Esophagus (tissue), 2 donors: ENCODE data around the gene PABPC1L. TPM values are rescaled to one million over a fixed set of nuclear protein-coding genes. Genes with fewer than 3 reads are reported as not detected.
A peak's percentile ranks its signal among the peaks of the same experiment; 100 is the strongest.

Experiments used
- H3K27ac ChIP-seq, 2 donors: one replicate each; pipeline ENCODE4 v1.5.1; 2013; ENCODE audit warnings: low read depth in 2 of 2, mild to moderate bottlenecking in 2 of 2, inconsistent platforms in 1 of 2, low read length in 1 of 2, moderate library complexity in 1 of 2
- H3K27me3 ChIP-seq, 2 donors: one replicate each; pipeline ENCODE4 v1.6.1; 2013; ENCODE audit warnings: low read length in 2 of 2, control low read depth in 1 of 2, mild to moderate bottlenecking in 1 of 2; ENCODE audit not compliant: insufficient read depth in 2 of 2, control insufficient read depth in 1 of 2
- H3K36me3 ChIP-seq, 2 donors: one replicate each; pipeline ENCODE4 v1.6.1; 2013; ENCODE audit warnings: low read length in 1 of 2; ENCODE audit not compliant: control insufficient read depth in 2 of 2, insufficient read depth in 2 of 2
- H3K4me1 ChIP-seq, 2 donors: one replicate each; pipeline ENCODE4 v1.6.1; 2013; ENCODE audit warnings: low read length in 1 of 2; ENCODE audit not compliant: control insufficient read depth in 2 of 2, insufficient read depth in 2 of 2
- H3K4me3 ChIP-seq, 2 donors: one replicate each; pipeline ENCODE4 v1.5.1; 2013; ENCODE audit warnings: low read length in 2 of 2, mild to moderate bottlenecking in 2 of 2, low read depth in 1 of 2, moderate library complexity in 1 of 2
- H3K9me3 ChIP-seq, 2 donors: one replicate each; pipeline ENCODE4 v1.6.1; 2013; ENCODE audit warnings: mild to moderate bottlenecking in 2 of 2, low read depth in 1 of 2, low read length in 1 of 2, moderate library complexity in 1 of 2; ENCODE audit not compliant: control insufficient read depth in 2 of 2, insufficient read depth in 1 of 2
- WGBS, 2 donors: extraction: QIAGEN DNeasy Blood & Tissue Kit; methylation state at CpG; one replicate each; pipeline ENCODE4 v1.1.7; 2013; 5-methylcytosine and 5-hydroxymethylcytosine counted together
- polyA plus RNA-seq, 2 donors: library from polyadenylated mRNA; stranded (reverse); fragments of 200-250 nt; gene quantifications; one replicate each; pipeline ENCODE4 v1.2.3, GENCODE V29; 2013
- donor health status: healthy with polysubstance abuse.
- donor health status: Bipolar disorder and iron deficiency.

Gene PABPC1L
- polyA plus RNA-seq, 2 donors: 12.1 to 31.6 TPM

DNA sequence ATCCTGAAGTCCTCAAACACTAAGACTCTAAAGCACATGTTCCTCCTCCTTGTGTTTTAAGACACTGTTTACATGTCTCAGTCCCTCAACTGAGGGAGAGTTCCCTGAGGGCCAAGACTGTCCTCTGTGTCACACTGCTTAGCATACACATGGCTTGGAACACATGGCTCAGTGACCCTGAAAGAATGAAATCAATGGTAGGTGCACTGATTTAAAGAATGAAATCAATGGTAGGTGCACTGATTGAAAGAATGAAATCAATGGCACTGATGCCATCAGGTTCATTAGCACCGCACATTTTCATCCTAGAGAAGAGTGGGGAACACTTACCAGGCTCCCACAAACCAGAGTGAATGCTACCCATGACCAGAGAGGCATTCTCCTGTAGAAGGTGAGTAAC lies 40.5 kb downstream of the PABPC1L start:
- peaks cover 26 to 31% of the 10 kb centered on the region in 2 donors for H3K36me3 ChIP-seq
- H3K9me3 ChIP-seq: no peaks in the 10 kb centered on the region
- no peak overlapping the region for H3K4me3 ChIP-seq
- no peaks in the 10 kb centered on the region for H3K4me1 ChIP-seq
- H3K27ac ChIP-seq: no peak overlapping the region
- no peaks in the 10 kb centered on the region for H3K27me3 ChIP-seq
- 100% methylated on average over 1 of the region's 1 CpG for WGBS, 2 donors

DNA sequence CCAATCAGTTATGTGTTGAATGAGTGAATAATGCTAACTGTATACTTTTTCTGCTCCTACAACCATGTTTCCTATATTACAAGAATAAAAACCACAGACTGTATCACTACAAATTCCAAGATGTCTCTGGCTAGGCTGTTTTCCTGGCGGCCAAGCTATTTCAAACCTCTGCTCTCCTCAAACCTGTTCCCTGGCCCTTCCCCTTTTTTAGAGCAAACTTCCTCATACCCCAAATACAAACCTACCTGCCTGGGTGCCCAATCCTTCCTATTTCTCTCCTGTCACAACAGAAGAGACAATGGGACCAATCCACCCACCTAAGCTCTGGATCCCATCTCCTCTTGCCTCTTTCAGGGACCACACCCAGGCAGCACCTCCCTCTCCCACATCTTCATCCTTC lies 42.9 kb downstream of the PABPC1L start:
- Histone ChIP-seq H3K9me3 (no peaks in the 10 kb centered on the region), H3K27me3 (no peaks in the 10 kb centered on the region), H3K27ac (no peak overlapping the region), H3K36me3 (peaks cover 24 to 30% of the 10 kb centered on the region in 2 donors), H3K4me3 (no peak overlapping the region), H3K4me1 (no peaks in the 10 kb centered on the region)
- 87 to 94% methylated on average over 1 of the region's 1 CpG for WGBS, 2 donors

DNA sequence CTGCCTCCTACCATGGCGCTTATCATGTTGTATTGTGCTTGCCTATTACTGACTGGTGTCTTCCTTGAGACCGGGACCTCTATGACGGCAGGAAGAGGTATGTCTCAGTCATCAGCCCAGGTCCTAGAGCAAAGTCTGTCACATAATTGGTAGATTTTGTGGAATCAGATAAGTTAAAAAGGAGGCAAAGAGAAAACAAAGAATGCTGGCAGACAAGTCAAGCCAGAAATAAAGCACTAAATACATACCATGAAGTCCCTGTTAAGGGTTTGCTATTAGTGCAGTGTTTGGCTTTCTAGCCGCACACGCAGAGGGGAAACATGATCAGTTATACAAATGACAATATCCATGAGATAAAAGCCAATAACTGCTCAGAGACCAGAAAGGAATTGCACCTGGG lies 44.4 kb downstream of the PABPC1L start:
- H3K4me1 ChIP-seq: peaks cover 0 to 2% of the 10 kb centered on the region in 2 donors
- no peak overlapping the region for H3K27ac ChIP-seq
- H3K36me3 ChIP-seq: peaks cover 20 to 25% of the 10 kb centered on the region in 2 donors
- WGBS, 2 donors: 95 to 96% methylated on average over 5 of the region's 5 CpGs
- H3K4me3 ChIP-seq: no peak overlapping the region
- no peaks in the 10 kb centered on the region for H3K9me3 ChIP-seq
- no peaks in the 10 kb centered on the region for H3K27me3 ChIP-seq

DNA sequence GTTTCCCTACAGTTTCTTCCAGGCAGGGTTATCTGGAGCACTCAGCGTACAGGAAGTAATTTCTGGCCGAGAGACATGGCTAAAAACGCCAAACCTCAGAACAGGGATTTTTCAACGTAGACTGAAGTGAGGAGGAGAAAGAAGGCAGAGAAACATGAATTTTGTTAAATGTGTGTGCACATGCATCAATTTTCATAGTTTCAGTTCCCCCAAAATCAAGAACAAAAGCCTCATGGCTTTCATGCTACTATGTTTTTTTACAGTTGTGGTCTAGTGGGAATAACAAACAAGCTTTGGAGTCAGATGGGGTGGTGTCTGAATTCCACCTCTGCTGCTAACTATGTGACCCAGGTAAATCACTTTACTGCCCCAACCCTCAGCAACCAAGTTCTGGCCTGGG lies 45.4 kb downstream of the PABPC1L start:
- Histone ChIP-seq H3K36me3 (peaks cover 14 to 20% of the 10 kb centered on the region in 2 donors), H3K4me3 (no peak overlapping the region), H3K27ac (no peak overlapping the region), H3K4me1 (peaks cover 0 to 2% of the 10 kb centered on the region in 2 donors), H3K9me3 (no peaks in the 10 kb centered on the region), H3K27me3 (no peaks in the 10 kb centered on the region)
- 84 to 91% methylated on average over 4 of the region's 4 CpGs for WGBS, 2 donors

DNA sequence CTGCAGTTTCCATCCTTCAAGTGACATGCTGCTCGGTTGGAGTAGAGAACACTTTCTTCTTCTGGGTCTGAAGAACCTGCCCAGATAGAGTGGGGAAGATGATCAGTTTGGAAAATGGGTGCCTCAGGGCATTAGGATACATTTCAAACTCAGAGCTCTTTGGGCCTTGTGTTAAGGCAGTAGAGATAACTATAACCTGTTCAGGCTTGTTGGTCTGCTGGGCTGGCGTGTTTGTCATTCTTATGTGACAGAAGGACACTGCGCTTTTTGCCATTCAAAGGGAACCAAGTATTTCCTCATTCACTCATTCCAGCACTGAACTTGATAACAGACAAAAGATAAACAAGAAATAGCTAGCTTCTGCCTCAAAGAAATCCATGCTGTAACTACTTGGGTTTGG lies 46.5 kb downstream of the PABPC1L start:
- 69 to 84% methylated on average over 3 of the region's 3 CpGs for WGBS, 2 donors
- H3K4me3 ChIP-seq: no peak overlapping the region
- no peaks in the 10 kb centered on the region for H3K27me3 ChIP-seq
- peaks cover 8 to 11% of the 10 kb centered on the region in 2 donors for H3K36me3 ChIP-seq
- H3K27ac ChIP-seq: no peak overlapping the region
- H3K4me1 ChIP-seq: peaks cover 0 to 2% of the 10 kb centered on the region in 2 donors
- H3K9me3 ChIP-seq: no peaks in the 10 kb centered on the region

DNA sequence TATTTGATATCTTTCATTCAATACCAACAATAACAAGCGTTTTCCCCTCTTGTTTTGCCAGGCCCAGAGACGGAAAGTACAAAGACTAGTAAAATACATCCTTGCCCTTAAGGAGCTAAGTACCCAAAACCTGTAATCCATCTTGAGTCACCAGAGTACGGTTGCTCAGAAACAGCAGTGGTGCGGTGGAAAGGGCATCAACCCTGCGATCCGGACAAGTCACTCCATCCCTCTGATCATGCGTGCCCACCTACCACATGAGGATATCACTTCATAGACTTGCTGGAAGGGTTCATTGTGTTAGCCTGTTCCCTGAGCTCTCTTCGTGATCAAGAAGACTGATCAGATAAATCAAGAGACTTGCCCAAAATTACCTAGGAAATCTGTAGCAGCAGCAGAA lies 48.4 kb downstream of the PABPC1L start:
- Histone ChIP-seq H3K4me3 (no peak overlapping the region), H3K27me3 (no peaks in the 10 kb centered on the region), H3K4me1 (peaks cover 0 to 2% of the 10 kb centered on the region in 2 donors), H3K9me3 (no peaks in the 10 kb centered on the region), H3K27ac (no peak overlapping the region), H3K36me3 (peaks cover 3 to 8% of the 10 kb centered on the region in 2 donors)
- 93% methylated on average over 8 of the region's 8 CpGs for WGBS, 2 donors

DNA sequence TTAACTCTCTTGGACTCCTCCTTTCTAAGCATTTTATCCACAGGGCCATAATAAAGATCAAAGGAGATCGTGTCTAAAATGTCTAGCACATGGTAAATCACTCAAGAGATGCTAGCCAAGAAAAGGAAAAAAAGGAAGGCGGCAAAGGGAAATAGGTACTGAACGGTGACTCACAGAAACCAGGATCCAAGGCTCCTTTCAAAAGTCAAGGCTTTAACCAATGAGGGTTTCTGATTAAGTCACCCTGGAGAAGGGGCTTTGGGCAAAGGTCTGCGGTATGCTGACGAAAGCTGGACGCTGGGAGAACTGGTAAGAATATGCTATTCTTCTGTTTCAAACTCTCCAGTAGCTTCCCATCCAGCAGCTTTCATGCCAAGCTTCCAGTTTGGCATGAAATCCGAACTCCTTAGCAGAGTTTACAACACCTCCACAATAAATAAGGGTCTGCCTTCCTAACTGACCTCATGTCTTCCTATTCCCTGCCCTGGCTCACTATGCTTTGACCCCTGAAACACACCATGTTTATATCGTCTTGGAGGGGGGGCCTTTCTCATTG lies 49.3 kb downstream of the PABPC1L start:
- H3K4me1 ChIP-seq: peaks cover 0 to 2% of the 10 kb centered on the region in 2 donors
- peak overlapping the region in 1 of 2 donors; percentile 89 for H3K27ac ChIP-seq
- 15 to 18% methylated on average over 8 of the region's 8 CpGs for WGBS, 2 donors
- H3K4me3 ChIP-seq: peak overlapping the region; percentile 76 to 91
- H3K9me3 ChIP-seq: no peaks in the 10 kb centered on the region
- H3K36me3 ChIP-seq: peaks cover 2 to 3% of the 10 kb centered on the region in 2 donors
- H3K27me3 ChIP-seq: no peaks in the 10 kb centered on the region

DNA sequence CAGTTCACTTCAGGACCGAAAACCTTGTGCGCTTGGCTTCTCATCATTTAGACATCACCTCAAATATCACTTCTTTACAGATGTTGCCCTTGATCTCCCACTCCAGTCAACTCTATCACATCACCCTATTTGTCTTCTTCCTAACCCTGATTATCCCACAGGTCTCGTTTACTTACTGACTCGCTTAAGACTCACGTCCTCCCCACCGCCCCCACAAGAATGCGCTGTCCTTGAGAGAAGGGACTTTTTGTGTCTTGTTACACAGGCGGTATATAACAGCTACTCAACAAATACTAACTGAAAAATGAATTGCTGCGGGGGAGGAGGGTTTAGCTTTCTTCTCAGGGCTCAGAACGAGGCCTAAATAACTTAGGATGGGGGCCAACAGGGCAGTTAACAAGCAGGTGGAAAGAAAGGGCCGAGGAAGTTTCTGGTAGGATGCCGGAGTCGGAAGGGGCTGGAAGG lies 49.8 kb downstream of the PABPC1L start:
- Histone ChIP-seq H3K27me3 (no peaks in the 10 kb centered on the region), H3K4me3 (peak overlapping the region; percentile 76 to 91), H3K27ac (peak overlapping the region; percentile 61 to 89), H3K36me3 (peaks cover 0 to 3% of the 10 kb centered on the region in 2 donors), H3K4me1 (peaks cover 0 to 2% of the 10 kb centered on the region in 2 donors), H3K9me3 (no peaks in the 10 kb centered on the region)
- WGBS, 2 donors: 2 to 3% methylated on average over 13 of the region's 13 CpGs

DNA sequence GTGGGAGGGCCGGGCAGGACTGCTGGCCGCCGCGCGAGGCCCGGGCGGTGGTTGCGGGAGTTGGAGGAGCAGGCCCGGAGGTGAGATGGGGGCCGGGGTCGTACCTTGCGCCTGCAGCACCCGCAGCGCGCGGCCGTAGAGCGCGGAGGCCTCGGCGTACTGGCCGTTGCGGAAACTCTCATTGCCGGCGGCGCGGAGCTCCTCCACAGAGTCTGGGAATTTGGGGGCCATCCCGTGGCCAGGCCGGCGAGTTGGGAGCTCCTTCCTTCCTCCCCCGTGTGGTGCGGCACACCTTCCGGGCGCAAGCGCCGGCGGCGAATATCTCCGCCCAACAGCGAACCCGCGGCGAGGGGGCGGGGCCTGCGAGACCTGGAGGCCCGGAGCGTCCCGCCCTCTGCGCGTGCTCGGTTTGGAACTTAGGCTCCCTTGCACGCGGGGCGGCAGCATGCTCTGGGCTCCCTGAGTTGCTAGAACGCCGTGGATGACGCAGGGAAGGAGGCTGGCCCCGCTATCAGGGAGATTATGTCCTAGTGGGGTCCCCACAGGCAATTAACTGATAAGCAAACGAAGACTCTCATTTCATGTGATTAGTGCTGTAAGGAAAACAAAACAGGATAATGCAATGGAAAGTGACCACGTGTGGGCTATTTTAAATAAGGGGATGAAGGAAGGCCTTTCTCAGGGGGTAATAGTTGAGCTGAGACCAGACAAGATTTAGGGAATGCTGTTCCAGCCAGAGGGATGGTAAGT lies 50.4 kb downstream of the PABPC1L start, which contains the start of gene TOMM34:
TOMM34 (minus strand) TSS at position 295 of the 750 bp plus-strand sequence; CDS start at position 231, 64 bp downstream.
- Histone ChIP-seq H3K4me3 (peak within 1 kb of the TSS; percentile 76 to 91), H3K4me1 (peaks cover 0 to 2% of the 10 kb centered on the region in 2 donors), H3K27ac (peak within 1 kb of the TSS; percentile 61 to 89), H3K36me3 (peaks cover 0 to 3% of the 10 kb centered on the region in 2 donors), H3K27me3 (no peaks in the 10 kb centered on the region), H3K9me3 (no peaks in the 10 kb centered on the region)
- WGBS, 2 donors: 0% methylated on average over 45 to 60 of the region's 60 CpGs
